Islet precursor cell (in vitro differentiated cells): ENCODE data around the gene CUL3.

Experiments
- DNase-seq: peaks from one replicate; pipeline ENCODE4 v3.0.0-alpha.2; 2018

CUL3 gene

GRCh38 chr2:224466304-224466895 lies 118.8 kb downstream of the CUL3 start:
- DNase-seq, result no peak

DNA sequence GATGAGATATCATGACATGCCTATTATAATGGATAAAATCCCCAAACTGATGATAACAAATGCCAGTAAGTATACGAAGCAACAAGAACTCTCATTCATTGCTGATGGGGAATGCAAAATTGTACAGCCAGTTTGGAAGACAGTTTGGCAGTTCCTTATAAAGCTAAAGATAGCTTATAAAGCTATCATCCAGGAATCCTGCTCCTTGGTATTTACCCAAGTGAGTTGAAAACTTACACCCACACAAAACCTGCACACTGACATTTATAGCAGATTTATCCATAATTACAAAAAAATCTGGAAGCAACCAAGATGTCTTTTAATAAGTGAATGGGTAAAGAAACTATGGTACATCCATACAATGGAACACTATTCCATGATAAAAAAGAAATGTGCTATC lies 123.8 kb downstream of the CUL3 start:
- no peak for DNase-seq

GRCh38 chr2:224457408-224458096 lies 127.6 kb downstream of the CUL3 start:
- DNase-seq, result no peak

DNA sequence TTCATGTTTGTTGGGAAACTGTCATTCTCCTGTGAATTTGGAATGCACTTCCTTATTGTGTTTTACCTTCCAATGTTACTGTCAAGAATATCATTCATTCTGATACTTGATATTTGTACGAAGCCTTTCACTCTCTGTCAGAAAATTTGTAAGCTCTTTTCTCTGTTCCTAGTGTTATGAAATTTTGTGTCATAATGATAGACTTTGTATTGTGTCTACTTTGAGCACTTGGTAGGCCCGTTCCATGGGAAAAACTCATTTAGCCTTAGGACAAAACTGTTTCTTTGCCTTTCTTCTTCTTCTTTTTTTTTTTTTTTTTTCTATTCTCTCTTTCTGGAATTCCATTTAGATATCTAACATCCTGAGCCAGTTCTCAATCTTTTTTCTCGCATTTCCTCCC lies 131.3 kb downstream of the CUL3 start:
- DNase-seq, result no peak

GRCh38 chr2:224449212-224450147 lies 135.7 kb downstream of the CUL3 start:
- DNase-seq, result no peak

DNA sequence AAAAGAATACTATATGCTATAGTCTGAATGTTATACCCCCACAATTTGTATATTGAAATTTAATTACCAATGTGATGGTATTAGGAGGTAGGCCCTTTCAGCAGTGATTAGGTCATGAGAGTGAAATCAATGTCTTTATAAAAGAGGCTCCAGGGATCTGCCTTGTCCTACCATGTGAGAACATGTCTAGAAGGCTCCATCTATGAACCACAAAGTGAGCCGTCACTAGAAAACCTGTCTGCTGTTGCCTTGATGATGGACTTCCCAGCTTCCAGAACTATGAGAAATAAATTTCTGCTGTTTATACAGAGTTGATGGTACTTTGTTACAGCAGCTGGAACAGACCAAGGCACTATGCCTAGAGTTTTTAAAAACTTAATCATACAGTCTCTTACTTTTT lies 136.9 kb downstream of the CUL3 start:
- no peak for DNase-seq

- no peak for DNase-seq
These were observed 140.4 kb downstream of the CUL3 start for GRCh38 chr2:224444783-224445182.

- DNase-seq, result no peak
These were observed 141.1 kb downstream of the CUL3 start for GRCh38 chr2:224444021-224444420.

- DNase-seq, result no peak
These were observed 142.8 kb downstream of the CUL3 start for GRCh38 chr2:224442071-224442967.

GRCh38 chr2:224440988-224441387 lies 144.2 kb downstream of the CUL3 start:
- DNase-seq, result no peak

DNA sequence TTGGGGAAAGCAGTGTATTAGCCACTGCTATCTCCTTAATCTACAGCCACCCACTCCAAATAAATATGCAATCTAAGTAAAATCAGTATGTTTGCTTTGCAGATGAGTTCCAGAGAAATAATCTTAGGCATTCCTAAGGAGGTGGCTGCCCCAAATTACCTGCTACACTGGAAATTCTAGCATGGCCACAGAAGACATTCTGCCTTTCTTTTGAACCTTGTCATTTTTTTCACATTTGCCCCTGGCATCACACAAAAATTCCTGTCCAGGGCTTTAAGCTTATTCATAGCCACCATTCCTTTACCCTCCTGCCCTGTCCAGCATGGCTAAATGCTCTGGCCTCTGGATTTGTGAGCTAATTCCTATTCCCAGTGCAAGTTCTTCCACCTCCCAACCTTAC lies 146.4 kb downstream of the CUL3 start:
- DNase-seq, result no peak

DNA sequence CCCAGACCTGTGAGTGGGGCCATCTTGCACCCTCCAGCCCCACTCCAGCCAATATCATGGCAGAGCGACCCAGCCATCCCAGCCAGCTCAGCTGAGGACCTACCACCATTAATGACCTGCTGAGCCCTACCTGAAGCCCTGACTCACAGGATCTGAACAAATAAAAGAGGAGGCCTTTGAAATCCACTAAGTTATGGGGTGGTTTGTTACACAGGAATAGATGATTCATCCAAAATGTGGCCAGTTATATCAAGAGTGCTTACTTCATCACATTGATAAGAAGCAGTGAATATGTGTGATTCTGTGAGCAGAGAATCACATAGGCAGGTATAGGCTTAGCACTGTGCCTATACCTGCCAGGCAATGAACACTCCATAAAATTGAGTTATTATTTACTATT lies 148.5 kb downstream of the CUL3 start:
- no peak for DNase-seq

DNA sequence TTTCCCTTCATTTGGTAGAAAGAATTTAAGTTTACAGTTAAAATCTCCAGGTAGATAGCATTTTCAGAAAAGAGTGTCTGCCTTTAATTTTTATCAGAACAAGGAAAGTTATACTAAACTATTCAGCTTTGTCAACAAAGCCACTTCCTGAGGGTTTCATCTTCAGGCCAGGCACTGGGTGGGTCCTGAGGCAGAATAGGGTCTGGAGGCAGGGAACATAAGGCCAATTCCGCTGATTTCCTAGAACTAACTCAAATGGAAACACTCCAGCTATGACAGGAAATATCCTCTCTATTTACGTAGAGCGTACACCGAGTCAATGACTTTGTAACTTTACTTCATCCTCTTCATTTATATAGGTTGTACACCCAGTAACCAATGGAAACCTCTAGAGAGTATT lies 150.5 kb downstream of the CUL3 start:
- DNase-seq, result no peak

GRCh38 chr2:224433442-224433841 lies 151.7 kb downstream of the CUL3 start:
- peak; percentile 70 for DNase-seq

- DNase-seq, result no peak
These were observed 153.1 kb downstream of the CUL3 start for GRCh38 chr2:224432003-224432579.

DNA sequence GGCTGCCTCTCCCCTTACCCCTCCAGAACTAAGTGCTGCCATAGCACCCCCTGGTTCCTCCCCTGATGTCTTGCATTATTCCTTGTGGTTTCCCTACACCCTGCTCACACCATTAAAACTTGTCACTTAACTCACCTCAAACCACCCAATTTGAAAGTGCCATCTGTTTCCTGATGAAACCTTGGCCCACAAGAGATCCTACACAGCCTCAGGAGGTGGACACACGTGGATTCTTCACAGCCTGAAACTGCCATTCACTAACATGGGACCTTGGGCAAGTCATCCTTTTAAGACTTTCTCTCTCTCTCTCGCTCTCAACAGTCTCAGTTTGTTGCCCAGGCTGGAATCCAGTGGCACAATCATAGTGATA lies 155.7 kb downstream of the CUL3 start:
- no peak for DNase-seq

- no peak for DNase-seq
These were observed 156.2 kb downstream of the CUL3 start for GRCh38 chr2:224428787-224429440.

DNA sequence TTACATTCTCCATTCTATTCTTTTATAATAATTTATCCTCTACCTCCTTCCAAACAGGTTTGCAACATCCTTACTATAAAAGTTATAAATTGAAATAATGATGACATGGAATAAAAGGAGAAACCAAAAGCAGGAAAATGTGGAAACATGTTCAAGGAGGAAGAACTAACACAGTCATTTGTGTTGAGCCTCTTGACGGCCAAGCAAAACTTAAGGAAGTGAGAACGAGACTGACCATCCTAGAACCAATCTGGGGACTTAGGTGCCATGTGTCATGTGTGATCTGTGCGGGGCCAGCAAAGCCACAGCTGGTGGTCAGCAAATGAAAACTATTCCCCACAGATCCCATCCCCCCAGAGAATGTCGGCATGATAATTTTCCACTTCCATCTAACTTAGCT lies 157.7 kb downstream of the CUL3 start:
- DNase-seq, result no peak

DNA sequence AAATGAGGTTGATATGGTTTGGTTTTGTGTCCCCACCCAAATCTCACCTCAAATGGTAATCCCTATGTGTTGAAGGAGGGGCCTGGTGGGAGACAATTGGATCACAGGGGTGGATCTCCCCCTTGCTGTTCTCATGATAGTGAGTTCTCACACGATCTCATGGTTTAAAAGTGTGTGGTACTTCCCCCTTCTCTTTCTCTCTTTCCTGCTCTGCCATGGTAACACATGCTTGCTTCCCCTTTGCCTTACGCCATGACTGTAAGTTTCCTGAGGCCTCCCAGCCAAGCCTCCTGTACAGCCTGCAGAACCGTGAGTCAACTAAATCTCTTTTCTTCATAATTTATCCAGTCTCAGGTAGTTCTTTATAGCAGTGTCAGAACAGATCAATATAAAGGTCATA lies 158.5 kb downstream of the CUL3 start:
- DNase-seq, result no peak

DNA sequence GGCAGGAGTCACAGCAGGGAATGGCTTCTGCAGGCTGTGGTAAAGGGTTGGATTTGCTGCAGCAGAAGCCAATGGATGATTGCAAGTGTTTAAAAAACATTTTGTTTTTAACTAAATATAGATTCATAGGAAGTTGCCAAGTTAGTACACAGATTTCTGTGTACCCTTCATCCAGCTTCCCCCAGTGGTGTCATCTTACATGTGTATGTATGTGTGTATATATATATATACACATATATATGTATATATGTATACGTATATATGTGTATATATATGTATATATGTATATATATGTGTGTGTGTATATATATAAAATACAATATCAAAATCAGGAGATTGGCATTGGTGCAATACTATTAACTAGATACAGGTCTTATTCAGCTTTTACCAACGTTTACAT lies 164.1 kb downstream of the CUL3 start:
- DNase-seq, result no peak
